DMS53 (cell line): ENCODE results near the gene EHMT1.
A peak's percentile ranks its signal among the peaks of the same experiment; 100 is the strongest.
"Not testable (repeated sequence)": the region's sequence is repeated elsewhere in the genome, so short reads cannot be mapped to it uniquely, and the experiment has no call there.

Source experiments
- DNase-seq: peaks from one replicate; lab custom pipeline; 2025; lab: John Stamatoyannopoulos, UW

EHMT1 gene

GRCh38 chr9:137694962-137695875 is 76.4 kb downstream of the EHMT1 start:
- peak; percentile 71 for DNase-seq

GRCh38 chr9:137696136-137696925 is 77.5 kb downstream of the EHMT1 start:
- no peak for DNase-seq

GRCh38 chr9:137697193-137697592 is 78.4 kb downstream of the EHMT1 start:
- DNase-seq, result no peak

- DNase-seq, result no peak
Observed at GRCh38 chr9:137697832-137698231, 79.0 kb downstream of the EHMT1 start.

GRCh38 chr9:137700911-137701310 is 82.1 kb downstream of the EHMT1 start:
- no peak for DNase-seq

GRCh38 chr9:137702615-137703379 is 84.0 kb downstream of the EHMT1 start:
- no peak for DNase-seq

- no peak for DNase-seq
Observed at GRCh38 chr9:137703842-137704508, 85.2 kb downstream of the EHMT1 start.

GRCh38 chr9:137705443-137705863 is 86.6 kb downstream of the EHMT1 start:
- DNase-seq, result no peak

GRCh38 chr9:137705906-137706305 is 87.1 kb downstream of the EHMT1 start:
- DNase-seq, result no peak

- no peak for DNase-seq
Observed at GRCh38 chr9:137707361-137707760, 88.6 kb downstream of the EHMT1 start.

GRCh38 chr9:137708590-137709284 is 89.9 kb downstream of the EHMT1 start:
- no peak for DNase-seq

- no peak for DNase-seq
Observed at GRCh38 chr9:137709411-137710101, 90.8 kb downstream of the EHMT1 start.

- no peak for DNase-seq
Observed at GRCh38 chr9:137710704-137711103, 91.9 kb downstream of the EHMT1 start.

GRCh38 chr9:137711678-137712105 is 92.9 kb downstream of the EHMT1 start:
- no peak for DNase-seq

GRCh38 chr9:137715321-137715720 is 96.5 kb downstream of the EHMT1 start:
- no peak for DNase-seq

- DNase-seq, result not testable (repeated sequence)
Observed at GRCh38 chr9:137715866-137716693, 97.3 kb downstream of the EHMT1 start.

- no peak for DNase-seq
Observed at GRCh38 chr9:137716694-137717287, 98.0 kb downstream of the EHMT1 start.

- DNase-seq, result no peak
Observed at GRCh38 chr9:137717776-137718327, 99.0 kb downstream of the EHMT1 start.

GRCh38 chr9:137719194-137719593 is 100.4 kb downstream of the EHMT1 start:
- DNase-seq, result no peak
